ENCODE results near the gene BANP.
"Not testable (repeated sequence)": the region's sequence is repeated elsewhere in the genome, so short reads cannot be mapped to it uniquely, and the experiment has no call there.

The BANP gene

GRCh38 chr16:87966685-87967185 lies 15.5 kb downstream of the BANP start:
- DNase-seq = no peak

GRCh38 chr16:87968541-87968940 lies 17.3 kb downstream of the BANP start:
- no peak for DNase-seq

- DNase-seq = no peak
Observed at GRCh38 chr16:87970186-87970585, 19.0 kb downstream of the BANP start.

- no peak for DNase-seq
Observed at GRCh38 chr16:87971933-87972332, 20.7 kb downstream of the BANP start.

- no peak for DNase-seq
Observed at GRCh38 chr16:87973717-87974116, 22.5 kb downstream of the BANP start.

GRCh38 chr16:87974178-87974577 lies 22.9 kb downstream of the BANP start:
- no peak for DNase-seq

GRCh38 chr16:87976665-87977064 lies 25.4 kb downstream of the BANP start:
- no peak for DNase-seq

GRCh38 chr16:87978127-87978526 lies 26.9 kb downstream of the BANP start:
- no peak for DNase-seq

GRCh38 chr16:87979352-87979751 lies 28.1 kb downstream of the BANP start:
- no peak for DNase-seq

- not testable (repeated sequence) for DNase-seq
Observed at GRCh38 chr16:87979911-87980630, 28.8 kb downstream of the BANP start.

GRCh38 chr16:87981376-87981775 lies 30.1 kb downstream of the BANP start:
- not testable (repeated sequence) for DNase-seq

GRCh38 chr16:87982581-87983041 lies 31.4 kb downstream of the BANP start:
- DNase-seq = no peak

- not testable (repeated sequence) for DNase-seq
Observed at GRCh38 chr16:87983072-87983736, 32.0 kb downstream of the BANP start.

GRCh38 chr16:87983737-87984097 lies 32.5 kb downstream of the BANP start:
- not testable (repeated sequence) for DNase-seq

- not testable (repeated sequence) for DNase-seq
Observed at GRCh38 chr16:87984180-87984579, 32.9 kb downstream of the BANP start.

GRCh38 chr16:87984632-87985267 lies 33.5 kb downstream of the BANP start:
- no peak for DNase-seq

- DNase-seq = not testable (repeated sequence)
Observed at GRCh38 chr16:87985493-87985892, 34.3 kb downstream of the BANP start.

- DNase-seq = not testable (repeated sequence)
Observed at GRCh38 chr16:87986361-87986849, 35.2 kb downstream of the BANP start.

GRCh38 chr16:87988596-87988995 lies 37.4 kb downstream of the BANP start:
- not testable (repeated sequence) for DNase-seq

GRCh38 chr16:87990254-87990653 lies 39.0 kb downstream of the BANP start:
- not testable (repeated sequence) for DNase-seq

- DNase-seq = not testable (repeated sequence)
Observed at GRCh38 chr16:87992142-87992541, 40.9 kb downstream of the BANP start.

- DNase-seq = no peak
Observed at GRCh38 chr16:87993901-87994300, 42.7 kb downstream of the BANP start.

- DNase-seq = no peak
Observed at GRCh38 chr16:87995644-87996043, 44.4 kb downstream of the BANP start.
